SK-N-MC (cell line): ENCODE data around the gene MLLT3.

ENCODE experiments used
- EZH2 ChIP-seq: fragments of 200-600 bp; sonication (generic); IDR thresholded peaks from one replicate; pipeline ENCODE4 v1.6.1; 2017; ENCODE audit warnings: antibody characterized with exemption
- POLR2AphosphoS5 ChIP-seq: IDR thresholded peaks from 2 replicates; pipeline ENCODE4 v1.6.1; 2012; ENCODE audit warnings: mild to moderate bottlenecking, low read depth, low read length, borderline replicate concordance

DNA sequence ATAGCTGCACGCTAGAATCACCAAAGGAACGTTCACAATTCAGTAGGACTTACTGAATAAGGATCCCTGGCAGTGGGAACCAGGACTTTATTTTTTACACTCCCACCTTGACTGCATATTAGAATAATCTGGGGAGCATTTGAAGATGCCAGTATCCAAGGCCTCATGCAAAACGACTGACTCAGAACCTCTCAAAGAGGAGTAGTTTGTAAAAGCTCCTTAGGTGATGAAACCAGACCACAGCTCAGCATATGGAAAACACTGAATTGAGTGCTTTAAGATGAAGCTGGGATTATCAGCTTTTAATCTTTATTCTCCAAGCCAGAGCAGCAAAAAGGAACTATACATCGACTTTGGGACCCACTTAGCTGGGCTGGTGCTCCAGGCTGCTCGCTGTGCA is 288.3 kb downstream of the MLLT3 start:
- TF ChIP-seq EZH2 (no peak), POLR2AphosphoS5 (no peak)
